Choroid plexus epithelial cell (primary cell): Measurements from ENCODE around the gene MIEN1.

ENCODE experiments used
- DNase-seq: peaks from one replicate; pipeline ENCODE4 v3.0.0-alpha.2; 2010; ENCODE audit warnings: low read depth
- H3K4me3 ChIP-seq: 2 replicates; pipeline ENCODE4 v1.5.1; 2011; ENCODE audit warnings: low read depth, mild to moderate bottlenecking, control low read depth, low read length, moderate library complexity
- TF ChIP-seq, protein P1 (sequence below): conservative IDR thresholded peaks from 2 replicates; pipeline ENCODE4 v1.5.1; 2011; ENCODE audit warnings: low read depth, mild to moderate bottlenecking, control low read depth, inconsistent platforms, low read length, moderate library complexity

MIEN1 gene

GRCh38 chr17:39737760-39738567 is 7.6 kb upstream of the MIEN1 start, which contains the start of gene GRB7:
Gene GRB7, plus strand, starts transcription at chr17:39737938. Its CDS starts 4,364 bp downstream, at chr17:39742302.
- no peak for DNase-seq
- TF ChIP-seq, protein P1, sequence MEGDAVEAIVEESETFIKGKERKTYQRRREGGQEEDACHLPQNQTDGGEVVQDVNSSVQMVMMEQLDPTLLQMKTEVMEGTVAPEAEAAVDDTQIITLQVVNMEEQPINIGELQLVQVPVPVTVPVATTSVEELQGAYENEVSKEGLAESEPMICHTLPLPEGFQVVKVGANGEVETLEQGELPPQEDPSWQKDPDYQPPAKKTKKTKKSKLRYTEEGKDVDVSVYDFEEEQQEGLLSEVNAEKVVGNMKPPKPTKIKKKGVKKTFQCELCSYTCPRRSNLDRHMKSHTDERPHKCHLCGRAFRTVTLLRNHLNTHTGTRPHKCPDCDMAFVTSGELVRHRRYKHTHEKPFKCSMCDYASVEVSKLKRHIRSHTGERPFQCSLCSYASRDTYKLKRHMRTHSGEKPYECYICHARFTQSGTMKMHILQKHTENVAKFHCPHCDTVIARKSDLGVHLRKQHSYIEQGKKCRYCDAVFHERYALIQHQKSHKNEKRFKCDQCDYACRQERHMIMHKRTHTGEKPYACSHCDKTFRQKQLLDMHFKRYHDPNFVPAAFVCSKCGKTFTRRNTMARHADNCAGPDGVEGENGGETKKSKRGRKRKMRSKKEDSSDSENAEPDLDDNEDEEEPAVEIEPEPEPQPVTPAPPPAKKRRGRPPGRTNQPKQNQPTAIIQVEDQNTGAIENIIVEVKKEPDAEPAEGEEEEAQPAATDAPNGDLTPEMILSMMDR: no peak
- H3K4me3 ChIP-seq: peak within 1 kb of the TSS; percentile 24

DNA sequence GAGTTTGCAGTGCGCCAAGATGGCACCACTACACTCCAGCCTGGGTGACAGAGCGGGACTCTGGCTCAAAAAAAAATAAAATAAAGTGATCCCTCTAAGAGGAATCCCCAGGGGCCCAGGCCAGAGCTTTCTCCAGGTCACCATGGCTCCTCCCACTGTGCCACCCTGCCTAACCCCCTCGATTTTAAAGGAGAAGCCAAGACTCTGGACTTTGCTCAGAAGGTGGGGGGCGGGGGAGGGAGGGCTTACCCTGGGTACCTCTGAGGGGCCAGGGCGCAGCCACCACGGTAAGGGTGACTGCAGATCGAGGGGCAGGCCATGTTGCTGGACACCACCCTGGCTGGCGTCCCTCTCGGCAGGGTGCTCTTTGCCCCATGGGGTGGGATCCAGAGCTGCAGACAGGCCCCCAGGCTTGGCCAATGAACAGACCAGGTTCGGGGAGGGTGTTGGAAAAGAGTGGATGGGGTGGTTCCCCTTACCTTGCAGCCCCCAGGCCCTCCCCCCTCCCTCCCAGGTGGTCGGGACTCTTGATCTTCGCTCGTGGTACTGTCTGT is 7.0 kb upstream of the MIEN1 start:
- H3K4me3 ChIP-seq: no peak overlapping the region
- DNase-seq: no peak
- TF ChIP-seq, protein P1: no peak

- TF ChIP-seq, protein P1: no peak
- no peak overlapping the region for H3K4me3 ChIP-seq
- no peak for DNase-seq
These were observed 6.2 kb upstream of the MIEN1 start for GRCh38 chr17:39736319-39737165.

GRCh38 chr17:39735882-39736281 is 5.5 kb upstream of the MIEN1 start:
- no peak overlapping the region for H3K4me3 ChIP-seq
- no peak for DNase-seq
- TF ChIP-seq, protein P1: no peak

DNA sequence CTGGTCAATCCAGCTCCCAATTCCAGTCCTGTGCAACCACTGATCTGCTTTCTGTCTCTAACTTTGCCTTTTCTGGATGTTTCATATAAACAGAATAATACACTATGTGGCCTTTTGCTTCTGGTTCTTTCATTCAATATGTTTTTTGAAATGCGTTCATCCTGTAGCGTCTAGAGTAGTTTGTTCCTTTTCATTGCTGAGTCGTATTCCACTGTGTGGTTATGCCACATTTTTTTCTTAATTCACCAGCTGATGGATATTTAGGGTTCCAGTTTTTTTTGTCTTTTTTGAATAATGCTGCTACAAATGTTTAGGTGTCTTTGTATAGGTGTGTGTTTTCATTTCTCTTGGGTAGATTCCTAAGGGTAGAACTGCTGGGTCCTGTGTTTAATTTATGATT is 2.3 kb upstream of the MIEN1 start:
- TF ChIP-seq, protein P1: no peak
- DNase-seq: no peak
- no peak overlapping the region for H3K4me3 ChIP-seq

DNA sequence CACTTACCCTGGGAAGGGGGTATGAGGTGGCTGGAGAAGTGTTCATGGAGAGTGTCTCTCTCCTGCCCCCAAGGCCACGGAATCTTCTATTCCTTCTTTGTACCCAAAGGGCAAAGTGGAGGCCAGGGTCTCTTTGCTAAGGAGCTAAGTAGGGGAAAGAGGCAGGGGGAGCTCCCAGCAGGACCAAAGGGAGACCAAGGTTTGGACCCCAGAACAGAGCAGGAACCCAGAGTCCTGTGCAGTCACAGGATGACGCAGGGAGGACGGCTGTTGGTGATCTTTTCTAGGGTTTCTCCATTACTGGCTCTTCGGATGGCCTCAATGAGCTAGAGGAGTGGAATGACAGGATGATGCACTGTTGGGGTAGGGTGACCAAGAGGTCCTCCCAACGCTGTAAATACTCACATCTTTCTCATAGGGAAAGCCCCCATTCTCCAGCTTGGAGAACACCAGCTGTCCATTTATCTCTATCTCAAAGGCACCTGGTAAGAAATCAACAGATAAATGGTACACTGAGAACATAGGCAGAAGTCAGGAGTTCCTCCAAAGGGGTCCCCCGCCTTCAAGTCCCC is 966 bp downstream of the MIEN1 start:
- H3K4me3 ChIP-seq: peak overlapping the region; percentile 90
- TF ChIP-seq, protein P1: no peak
- DNase-seq: no peak
